HUES64 (cell line): ENCODE measurements around the gene GPR153.

Source experiments
- H3K27ac ChIP-seq: 2 replicates; pipeline ENCODE4 v1.7.0; 2013; ENCODE audit warnings: low read depth, low read length, inconsistent platforms
- H3K27me3 ChIP-seq: 2 replicates; pipeline ENCODE4 v1.6.1; 2013; ENCODE audit warnings: mild to moderate bottlenecking, low read length; ENCODE audit not compliant: insufficient read depth
- H3K36me3 ChIP-seq: 2 replicates; pipeline ENCODE4 v1.6.1; 2013; ENCODE audit warnings: mild to moderate bottlenecking, low read length; ENCODE audit not compliant: insufficient read depth
- H3K4me1 ChIP-seq: 2 replicates; pipeline ENCODE4 v1.6.1; 2013; ENCODE audit warnings: mild to moderate bottlenecking, low read length, moderate library complexity; ENCODE audit not compliant: insufficient read depth
- H3K4me3 ChIP-seq: 2 replicates; pipeline ENCODE4 v1.5.1; 2013; ENCODE audit warnings: mild to moderate bottlenecking, low read length, moderate library complexity
- H3K9ac ChIP-seq: 2 replicates; pipeline ENCODE4 v1.6.1; 2013; ENCODE audit warnings: mild to moderate bottlenecking, low read depth, low read length
- H3K9me3 ChIP-seq: 2 replicates; pipeline ENCODE4 v1.6.1; 2013; ENCODE audit warnings: low read depth, low read length; ENCODE audit not compliant: insufficient read depth
- WGBS: fragments of 150-250, 120-280 bp; methylation state at CpG from one replicate; pipeline ENCODE4 v1.1.7; 2013; ENCODE audit warnings: missing lambda C conversion rate; 5-methylcytosine and 5-hydroxymethylcytosine counted together

Gene GPR153

GRCh38 chr1:6258675-6259074 lies 2.2 kb downstream of the GPR153 start:
- H3K9ac ChIP-seq: no peak overlapping the region
- no peaks in the 10 kb centered on the region for H3K9me3 ChIP-seq
- WGBS: 84% methylated on average over 10 of the region's 10 CpGs
- H3K4me3 ChIP-seq: no peak overlapping the region
- H3K36me3 ChIP-seq: no peaks in the 10 kb centered on the region
- peaks cover 34% of the 10 kb centered on the region for H3K27me3 ChIP-seq
- H3K27ac ChIP-seq: no peak overlapping the region
- H3K4me1 ChIP-seq: no peaks in the 10 kb centered on the region

GRCh38 chr1:6257541-6258069 lies 3.3 kb downstream of the GPR153 start:
- WGBS: 94% methylated on average over 8 of the region's 8 CpGs
- no peak overlapping the region for H3K4me3 ChIP-seq
- no peaks in the 10 kb centered on the region for H3K36me3 ChIP-seq
- H3K9ac ChIP-seq: no peak overlapping the region
- no peaks in the 10 kb centered on the region for H3K4me1 ChIP-seq
- no peaks in the 10 kb centered on the region for H3K9me3 ChIP-seq
- no peak overlapping the region for H3K27ac ChIP-seq
- peaks cover 34% of the 10 kb centered on the region for H3K27me3 ChIP-seq

DNA sequence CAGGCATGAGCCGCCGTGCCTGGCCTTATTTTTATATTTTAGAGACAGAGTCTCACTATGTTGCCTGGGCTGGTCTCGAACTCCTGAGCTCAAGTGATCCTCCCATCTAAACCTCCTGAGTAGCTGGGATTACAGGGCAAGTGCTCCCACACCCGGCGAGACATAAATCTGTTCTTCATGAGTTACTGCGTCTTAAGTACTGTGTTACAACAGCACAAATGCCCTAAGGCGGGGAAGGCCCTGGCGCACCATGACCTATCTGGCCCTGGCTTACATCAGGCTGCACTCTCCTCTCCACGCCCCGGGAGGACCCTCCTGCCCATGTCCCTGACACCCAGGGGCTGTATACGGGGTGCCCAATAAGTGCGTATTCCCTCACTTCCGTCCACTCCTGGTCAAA lies 4.3 kb downstream of the GPR153 start:
- H3K27me3 ChIP-seq: peaks cover 32% of the 10 kb centered on the region
- H3K9ac ChIP-seq: no peak overlapping the region
- H3K4me3 ChIP-seq: no peak overlapping the region
- no peaks in the 10 kb centered on the region for H3K4me1 ChIP-seq
- 91% methylated on average over 13 of the region's 13 CpGs for WGBS
- H3K9me3 ChIP-seq: no peaks in the 10 kb centered on the region
- no peak overlapping the region for H3K27ac ChIP-seq
- H3K36me3 ChIP-seq: no peaks in the 10 kb centered on the region

GRCh38 chr1:6254691-6255090 lies 6.2 kb downstream of the GPR153 start:
- H3K4me3 ChIP-seq: no peak overlapping the region
- no peaks in the 10 kb centered on the region for H3K9me3 ChIP-seq
- H3K27me3 ChIP-seq: peaks cover 42% of the 10 kb centered on the region
- H3K27ac ChIP-seq: no peak overlapping the region
- H3K4me1 ChIP-seq: no peaks in the 10 kb centered on the region
- H3K9ac ChIP-seq: no peak overlapping the region
- WGBS: 93% methylated on average over 16 of the region's 16 CpGs
- no peaks in the 10 kb centered on the region for H3K36me3 ChIP-seq

GRCh38 chr1:6253380-6253779 lies 7.5 kb downstream of the GPR153 start:
- WGBS: 95% methylated on average over 9 of the region's 9 CpGs
- Histone ChIP-seq H3K4me1 (no peaks in the 10 kb centered on the region; the same call in 1 of the 2 replicates), H3K9me3 (no peaks in the 10 kb centered on the region), H3K4me3 (no peak overlapping the region), H3K9ac (no peak overlapping the region), H3K27ac (no peak overlapping the region), H3K36me3 (no peaks in the 10 kb centered on the region), H3K27me3 (peaks cover 42% of the 10 kb centered on the region)

DNA sequence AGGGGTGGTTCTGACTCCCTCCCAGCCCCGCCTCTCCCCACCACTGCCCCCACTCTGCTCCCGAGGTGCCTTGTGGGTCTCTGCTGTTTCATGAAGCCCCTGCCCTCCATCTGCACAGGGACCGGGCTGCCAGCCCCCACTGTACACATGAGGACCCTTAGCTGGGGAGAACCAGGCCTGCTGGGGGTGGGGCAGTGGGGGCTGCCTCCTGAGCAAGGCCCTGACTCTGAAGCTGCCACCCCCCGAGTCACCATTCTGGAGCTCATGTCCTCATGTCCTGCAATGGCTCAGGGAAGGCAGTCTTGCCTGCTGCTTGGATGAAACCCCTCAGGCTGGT lies 8.6 kb downstream of the GPR153 start:
- no peak overlapping the region for H3K27ac ChIP-seq
- no peak overlapping the region for H3K4me3 ChIP-seq
- peaks cover 47% of the 10 kb centered on the region for H3K27me3 ChIP-seq
- H3K9ac ChIP-seq: no peak overlapping the region
- H3K36me3 ChIP-seq: no peaks in the 10 kb centered on the region
- WGBS: 84% methylated on average over 4 of the region's 4 CpGs
- no peaks in the 10 kb centered on the region for H3K9me3 ChIP-seq
- H3K4me1 ChIP-seq: no peaks in the 10 kb centered on the region; the same call in 1 of the 2 replicates

DNA sequence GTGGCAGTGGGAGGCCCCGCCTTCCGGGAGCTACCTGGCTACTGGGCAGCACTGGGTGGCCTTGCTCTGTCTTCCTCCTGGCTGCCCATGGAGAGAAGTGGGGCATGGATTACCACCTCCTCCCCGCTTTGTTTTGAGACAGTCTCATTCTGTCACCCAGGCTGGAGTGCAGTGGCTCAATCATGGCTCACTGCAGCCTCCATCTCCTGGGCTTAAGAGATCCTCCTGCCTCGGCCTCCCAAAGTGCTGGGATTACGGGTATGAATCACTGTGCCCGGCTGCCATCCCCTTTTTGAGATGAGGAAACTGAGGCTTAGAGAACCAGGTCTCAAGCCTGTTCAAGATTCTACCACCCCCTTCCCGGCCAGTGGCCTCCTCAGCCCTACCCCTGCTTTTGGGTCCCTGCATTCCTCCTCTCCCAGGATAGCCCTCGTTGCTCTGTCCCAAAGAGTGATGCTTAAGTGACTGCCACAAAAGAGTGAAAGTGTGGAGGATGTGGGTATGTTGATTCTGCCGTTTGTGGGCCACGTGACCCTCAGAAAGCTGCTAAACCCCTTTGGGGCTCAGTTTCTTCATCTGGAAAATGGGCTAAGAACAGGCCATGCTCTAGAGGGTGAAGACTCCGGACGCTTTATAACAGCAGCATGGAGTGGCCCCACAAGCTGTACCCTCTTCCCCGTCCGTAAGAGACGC lies 9.1 kb downstream of the GPR153 start:
- Histone ChIP-seq H3K4me1 (peaks cover 2% of the 10 kb centered on the region; the same call in 1 of the 2 replicates), H3K36me3 (no peaks in the 10 kb centered on the region), H3K27me3 (peaks cover 52% of the 10 kb centered on the region), H3K9ac (no peak overlapping the region), H3K9me3 (no peaks in the 10 kb centered on the region), H3K4me3 (no peak overlapping the region), H3K27ac (no peak overlapping the region)
- WGBS: 83% methylated on average over 15 of the region's 15 CpGs

GRCh38 chr1:6251233-6251632 lies 9.7 kb downstream of the GPR153 start:
- H3K27me3 ChIP-seq: peaks cover 57% of the 10 kb centered on the region
- H3K9ac ChIP-seq: no peak overlapping the region
- no peak overlapping the region for H3K4me3 ChIP-seq
- peaks cover 3% of the 10 kb centered on the region; the same call in 1 of the 2 replicates for H3K4me1 ChIP-seq
- no peaks in the 10 kb centered on the region for H3K9me3 ChIP-seq
- H3K36me3 ChIP-seq: no peaks in the 10 kb centered on the region
- 93% methylated on average over 19 of the region's 19 CpGs for WGBS
- no peak overlapping the region for H3K27ac ChIP-seq

DNA sequence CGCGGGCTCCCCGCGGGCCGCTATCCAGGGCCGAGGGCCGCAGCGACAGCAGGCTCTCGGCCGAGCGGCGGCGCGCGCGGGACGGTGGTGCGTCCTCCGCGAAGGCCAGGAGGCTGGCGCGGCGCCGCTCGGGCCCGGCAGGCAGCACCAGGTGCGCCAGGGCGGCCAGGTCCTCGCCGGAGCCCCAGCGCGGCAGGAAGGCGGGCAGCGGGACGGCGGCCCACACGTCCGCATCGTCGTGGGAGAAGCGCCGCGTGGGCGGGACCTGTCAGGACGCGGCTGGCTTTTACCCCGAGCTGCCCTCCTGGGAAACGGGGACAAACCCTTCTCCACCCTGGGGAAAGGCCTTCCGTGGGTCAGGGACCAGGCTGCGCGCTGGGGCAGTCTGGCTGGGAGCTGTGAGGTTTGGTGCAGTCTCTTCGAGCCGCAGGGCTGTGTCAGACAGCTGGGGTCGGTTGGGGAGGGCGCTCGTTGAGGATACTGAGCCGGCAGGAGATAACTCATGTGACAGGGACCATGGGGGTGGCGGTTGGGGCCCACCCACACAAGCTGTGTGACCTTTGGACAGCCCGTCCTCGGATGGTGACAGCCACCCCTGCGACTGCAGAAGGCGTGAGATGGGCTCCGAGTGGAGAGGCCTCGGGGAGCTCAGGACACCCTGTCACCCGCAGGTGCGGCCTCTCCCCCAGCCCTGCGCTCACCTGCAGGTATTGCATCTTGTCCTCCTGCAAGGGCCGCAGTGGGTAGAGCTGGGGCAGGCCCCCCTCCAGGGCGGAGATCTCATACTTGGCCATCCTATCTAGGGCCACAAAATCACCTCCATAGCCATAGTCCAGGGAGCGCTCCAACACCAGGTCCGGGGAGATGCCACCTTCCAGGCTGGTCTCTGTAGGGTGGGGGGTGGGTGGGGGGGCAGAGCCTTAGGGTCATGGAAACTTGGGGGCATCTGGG lies 10.9 kb downstream of the GPR153 start:
- no peak overlapping the region; the same call in 1 of the 2 replicates for H3K9ac ChIP-seq
- 21% methylated on average over 71 of the region's 71 CpGs for WGBS
- no peaks in the 10 kb centered on the region for H3K9me3 ChIP-seq
- H3K36me3 ChIP-seq: no peaks in the 10 kb centered on the region
- H3K27ac ChIP-seq: no peak overlapping the region
- H3K4me3 ChIP-seq: peak overlapping the region; percentile 38; the same call in 1 of the 2 replicates
- peaks cover 3% of the 10 kb centered on the region; the same call in 1 of the 2 replicates for H3K4me1 ChIP-seq
- H3K27me3 ChIP-seq: peaks cover 63% of the 10 kb centered on the region

DNA sequence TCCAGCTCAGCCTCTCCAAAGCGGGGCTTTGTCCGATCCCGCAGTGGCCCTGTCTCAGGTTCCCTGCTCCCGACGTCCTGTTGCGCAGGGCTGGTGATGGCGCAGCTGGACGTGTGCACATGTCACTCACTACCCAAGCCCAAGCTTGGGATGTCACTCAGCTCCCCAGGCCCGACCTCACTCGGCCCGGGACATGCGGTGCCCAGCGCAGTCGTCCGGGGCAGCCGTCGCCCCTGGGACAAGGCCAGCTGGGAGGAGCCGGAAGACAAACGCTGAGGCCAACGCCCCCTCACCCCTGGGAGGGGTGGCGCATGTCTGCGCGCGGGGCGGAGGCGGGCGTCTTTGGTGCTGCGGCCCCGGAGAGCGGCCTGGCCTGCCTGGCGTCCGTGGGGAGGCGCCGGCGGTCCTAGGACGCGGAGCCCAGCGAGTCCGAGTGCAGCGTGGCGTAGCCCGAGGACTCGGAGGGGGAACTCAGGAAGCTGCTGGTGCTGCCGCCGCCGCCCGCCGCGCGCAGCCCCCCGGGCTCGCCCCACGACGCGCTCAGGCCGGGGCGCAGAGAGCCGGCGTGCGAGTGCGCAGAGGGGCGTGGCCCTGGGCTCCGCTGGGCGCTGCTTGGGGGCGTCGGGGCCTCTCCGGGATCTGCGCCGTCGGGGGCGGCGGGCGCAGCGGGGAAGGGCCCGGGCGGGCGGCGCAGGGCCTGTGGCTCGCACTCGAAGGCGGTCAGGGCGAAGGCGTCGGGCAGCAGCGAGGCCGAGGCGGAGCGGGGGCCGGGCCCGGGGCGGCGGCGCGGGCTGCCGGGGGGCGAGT lies 11.8 kb downstream of the GPR153 start:
- Histone ChIP-seq H3K27ac (no peak overlapping the region), H3K9me3 (no peaks in the 10 kb centered on the region), H3K4me3 (peak overlapping the region; percentile 46)

More for the DNA sequence above, 11.8 kb downstream of the GPR153 start:
- H3K4me1 ChIP-seq: peaks cover 3% of the 10 kb centered on the region; the same call in 1 of the 2 replicates
- no peaks in the 10 kb centered on the region for H3K36me3 ChIP-seq
- WGBS: 6% methylated on average over 96 of the region's 96 CpGs
- peaks cover 69% of the 10 kb centered on the region for H3K27me3 ChIP-seq
- H3K9ac ChIP-seq: no peak overlapping the region; the same call in 1 of the 2 replicates
